ENCODE measurements around the gene ZFAND3. TPM values are rescaled to one million over a fixed set of nuclear protein-coding genes. Genes with fewer than 3 reads are reported as not detected.
"Not testable (repeated sequence)": the region's sequence is repeated elsewhere in the genome, so short reads cannot be mapped to it uniquely, and the experiment has no call there.

Gene ZFAND3
- total RNA-seq, 6 donors from 2014 or later, result 26.2 to 66.4 (median 55.5) TPM

DNA sequence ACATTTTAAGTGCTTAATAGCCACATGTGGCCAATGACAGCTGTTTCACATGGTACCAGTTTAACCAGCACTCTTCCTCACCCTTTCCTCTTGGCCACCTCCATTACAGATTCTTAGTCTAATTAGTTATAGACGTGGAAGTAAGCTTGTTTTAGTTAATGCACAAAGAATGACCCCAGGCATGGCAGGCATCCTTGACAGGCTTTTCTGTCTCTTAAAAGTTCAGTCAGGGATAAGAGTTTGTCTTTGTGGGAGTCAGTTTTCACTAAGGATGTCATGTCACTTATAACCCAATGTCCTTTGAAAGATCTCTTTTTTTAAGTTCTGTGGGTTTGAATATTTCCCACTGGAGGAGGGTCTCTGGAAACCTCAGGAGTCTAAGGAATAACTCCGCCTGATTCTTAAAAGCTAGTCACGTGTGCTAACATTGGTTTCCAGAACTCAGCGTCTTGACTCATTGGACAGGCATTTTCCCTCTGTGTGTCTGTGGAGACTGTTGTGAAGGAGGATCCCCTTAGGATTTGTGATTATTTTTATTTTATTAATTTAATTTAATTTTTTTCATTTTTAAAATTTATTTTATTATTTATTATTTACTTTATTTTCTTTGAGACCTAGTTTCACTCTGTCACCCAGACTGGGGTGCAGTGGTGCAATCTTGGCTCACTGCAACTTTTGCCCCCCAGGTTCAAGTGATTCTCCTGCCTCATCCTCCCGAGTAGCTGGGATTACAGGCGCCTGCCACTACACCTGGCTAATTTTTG, 171.4 kb downstream of the ZFAND3 start:
- Histone ChIP-seq H3K36me3 (no peaks in the 10 kb centered on the region), H3K27ac (no peak overlapping the region), H3K4me1 (peaks cover 11 to 37% (median 21%) of the 10 kb centered on the region in 4 donors), H3K9me3 (no peaks in the 10 kb centered on the region), H3K27me3 (no peaks in the 10 kb centered on the region), H3K4me3 (no peak overlapping the region)
- peak in 1 of 2 donors; percentile 69 for ATAC-seq (ENCODE audit: low FRiP score in 2 of 2)
- TF ChIP-seq POLR2AphosphoS5 (IDR thresholded peaks at IDR 0.05) (no peak), EP300 (IDR thresholded peaks at IDR 0.05) (no peak), CTCF (IDR thresholded peaks at IDR 0.05) (no peak)
- no peak for DNase-seq
- 67 to 68% methylated on average over 6 of the region's 6 CpGs for WGBS, 2 donors

- Histone ChIP-seq H3K4me1 (peaks cover 9 to 23% (median 15%) of the 10 kb centered on the region in 4 donors), H3K27me3 (no peaks in the 10 kb centered on the region), H3K27ac (no peak overlapping the region), H3K4me3 (no peak overlapping the region), H3K36me3 (no peaks in the 10 kb centered on the region), H3K9me3 (no peaks in the 10 kb centered on the region)
- DNase-seq (no peak), ATAC-seq (ENCODE audit: low FRiP score in 2 of 2) (no peak)
- WGBS, 2 donors, result 82 to 84% methylated on average over 2 of the region's 2 CpGs
- no peak for TF ChIP-seq CTCF (IDR thresholded peaks at IDR 0.05)
- no peak for TF ChIP-seq POLR2AphosphoS5 (IDR thresholded peaks at IDR 0.05)
- TF ChIP-seq POLR2A (IDR thresholded peaks at IDR 0.05), result no peak
- no peak for TF ChIP-seq EP300 (IDR thresholded peaks at IDR 0.05)
Measured at GRCh38 chr6:37992749-37993148, 173.2 kb downstream of the ZFAND3 start.

DNA sequence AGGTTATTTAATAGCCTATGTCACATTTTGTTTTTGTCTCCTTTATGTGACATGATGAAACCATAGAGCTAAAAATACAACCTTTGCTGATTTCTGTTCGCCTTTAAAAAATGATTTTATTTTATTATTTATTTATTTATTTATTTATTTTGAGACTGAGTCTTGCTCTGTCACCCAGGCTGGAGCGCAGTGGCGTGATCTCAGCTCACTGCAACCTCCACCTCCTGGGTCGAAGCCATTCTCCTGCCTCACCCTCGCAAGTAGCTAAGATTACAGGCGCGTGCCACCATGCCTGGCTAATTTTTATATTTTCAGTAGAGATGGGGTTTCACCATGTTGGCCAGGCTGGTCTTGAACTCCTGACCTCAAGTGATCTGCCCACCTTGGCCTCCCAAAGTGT, 173.7 kb downstream of the ZFAND3 start:
- not testable (repeated sequence) for H3K36me3 ChIP-seq; ATAC-seq (ENCODE audit: low FRiP score in 2 of 2); H3K27ac ChIP-seq; H3K9me3 ChIP-seq; H3K27me3 ChIP-seq; DNase-seq; H3K4me3 ChIP-seq
- H3K4me1 ChIP-seq, result peaks cover 5 to 19% (median 11%) of the 10 kb centered on the region in 4 donors
- WGBS, 2 donors, result 97 to 98% methylated on average over 7 of the region's 7 CpGs

- TF ChIP-seq POLR2AphosphoS5 (IDR thresholded peaks at IDR 0.05), result no peak
- TF ChIP-seq EP300 (IDR thresholded peaks at IDR 0.05), result no peak
- no peak for TF ChIP-seq CTCF (IDR thresholded peaks at IDR 0.05)
- TF ChIP-seq POLR2A (IDR thresholded peaks at IDR 0.05), result no peak
- H3K27me3 ChIP-seq, result no peaks in the 10 kb centered on the region
- no peak overlapping the region for H3K4me3 ChIP-seq
- no peaks in the 10 kb centered on the region for H3K9me3 ChIP-seq
- no peak overlapping the region for H3K27ac ChIP-seq
- 93% methylated on average over 5 of the region's 5 CpGs for WGBS, 2 donors
- DNase-seq (no peak), ATAC-seq (ENCODE audit: low FRiP score in 2 of 2) (no peak)
- no peaks in the 10 kb centered on the region for H3K36me3 ChIP-seq
- H3K4me1 ChIP-seq, result peaks cover under 1 to 15% (median 7%) of the 10 kb centered on the region in 4 donors
Measured at GRCh38 chr6:37993596-37993995, 174.1 kb downstream of the ZFAND3 start.

GRCh38 chr6:37994223-37994622, 174.7 kb downstream of the ZFAND3 start:
- Histone ChIP-seq H3K27ac (no peak overlapping the region), H3K4me1 (peaks cover 0 to 12% (median 4%) of the 10 kb centered on the region in 4 donors), H3K27me3 (no peaks in the 10 kb centered on the region), H3K9me3 (no peaks in the 10 kb centered on the region), H3K36me3 (no peaks in the 10 kb centered on the region), H3K4me3 (no peak overlapping the region)
- TF ChIP-seq EP300 (IDR thresholded peaks at IDR 0.05) (no peak), POLR2A (IDR thresholded peaks at IDR 0.05) (no peak), CTCF (IDR thresholded peaks at IDR 0.05) (no peak), POLR2AphosphoS5 (IDR thresholded peaks at IDR 0.05) (no peak)
- 63 to 64% methylated on average over 2 of the region's 2 CpGs for WGBS, 2 donors
- ATAC-seq (ENCODE audit: low FRiP score in 2 of 2), result no peak
- no peak for DNase-seq

Measured in upper lobe of left lung (tissue), 6 donors.